OCI-LY1 (cell line): ENCODE data around the gene GLI3.

Experiments used
- H2AFZ ChIP-seq: fragments of 200-600 bp; sonication (generic), shearing (Covaris generic); 2 replicates; pipeline ENCODE4 v1.6.0; 2014; ENCODE audit warnings: antibody characterized with exemption, mild to moderate bottlenecking, low read length
- H3F3A ChIP-seq: fragments of 200-600 bp; sonication (generic), shearing (Covaris generic); 2 replicates; pipeline ENCODE4 v1.6.0; 2014; ENCODE audit warnings: mild to moderate bottlenecking, antibody characterized with exemption, low read length, moderate library complexity; ENCODE audit not compliant: insufficient read depth
- H3K27ac ChIP-seq: fragments of 200-600 bp; sonication (generic); 2 replicates; pipeline ENCODE4 v1.5.1; 2014; ENCODE audit warnings: low read length, mixed run types, mild to moderate bottlenecking, low read depth; ENCODE audit not compliant: poor library complexity, severe bottlenecking
- H3K27me3 ChIP-seq: fragments of 200-600 bp; sonication (generic); 2 replicates; pipeline ENCODE4 v1.6.0; 2014; ENCODE audit warnings: antibody characterized with exemption, mild to moderate bottlenecking, low read length, moderate library complexity; ENCODE audit not compliant: insufficient read depth
- H3K36me3 ChIP-seq: fragments of 200-600 bp; sonication (generic); 2 replicates; pipeline ENCODE4 v1.6.1; 2014; ENCODE audit warnings: mild to moderate bottlenecking, antibody characterized with exemption, low read length, moderate library complexity, mixed read lengths; ENCODE audit not compliant: insufficient read depth
- H3K4me1 ChIP-seq: fragments of 200-600 bp; sonication (generic); 2 replicates; pipeline ENCODE4 v1.5.1; 2014; ENCODE audit warnings: mild to moderate bottlenecking, low read length, moderate library complexity; ENCODE audit not compliant: insufficient read depth, severe bottlenecking
- H3K4me2 ChIP-seq: fragments of 200-600 bp; sonication (generic), shearing (Covaris generic); 2 replicates; pipeline ENCODE4 v1.6.1; 2014; ENCODE audit warnings: low read length
- H3K4me3 ChIP-seq: fragments of 200-600 bp; sonication (generic); 2 replicates; pipeline ENCODE4 v1.5.1; 2014; ENCODE audit warnings: low read length, low read depth, mild to moderate bottlenecking, mixed read lengths; ENCODE audit not compliant: poor library complexity, severe bottlenecking
- H3K79me2 ChIP-seq: fragments of 200-600 bp; shearing (Covaris generic); 2 replicates; pipeline ENCODE4 v1.6.1; 2016; ENCODE audit warnings: mixed run types, low read length, mixed read lengths; ENCODE audit not compliant: insufficient read depth
- H3K9ac ChIP-seq: fragments of 200-600 bp; sonication (generic), shearing (Covaris generic); 2 replicates; pipeline ENCODE4 v1.6.1; 2014; ENCODE audit warnings: mild to moderate bottlenecking, low read length, mixed read lengths
- H3K9me2 ChIP-seq: fragments of 200-600 bp; sonication (generic), shearing (Covaris generic); 2 replicates; pipeline ENCODE4 v1.6.1; 2014; ENCODE audit warnings: low read depth, mild to moderate bottlenecking, low read length, mixed read lengths
- H3K9me3 ChIP-seq: fragments of 200-600 bp; shearing (Covaris generic); 2 replicates; pipeline ENCODE4 v1.6.1; 2014; ENCODE audit warnings: low read length, mixed read lengths
- H4K20me1 ChIP-seq: fragments of 200-600 bp; sonication (generic), shearing (Covaris generic); 2 replicates; pipeline ENCODE4 v1.6.0; 2016; ENCODE audit warnings: mild to moderate bottlenecking, low read length; ENCODE audit not compliant: insufficient read depth
- CTCF ChIP-seq: fragments of 200-600 bp; sonication (generic), shearing (Covaris generic); IDR thresholded peaks from 2 replicates; pipeline ENCODE4 v1.5.1; 2017; ENCODE audit warnings: mild to moderate bottlenecking, antibody characterized with exemption, low read length, moderate library complexity, mixed read lengths
- EZH2 ChIP-seq: fragments of 200-600 bp; sonication (generic), shearing (Covaris generic); IDR thresholded peaks from 2 replicates; pipeline ENCODE4 v1.8.0; 2017; ENCODE audit warnings: borderline replicate concordance, mixed run types, mild to moderate bottlenecking, antibody characterized with exemption, low read length, moderate library complexity, mixed read lengths

Gene GLI3

GRCh38 chr7:42164881-42165428, 72.1 kb downstream of the GLI3 start:
- TF ChIP-seq EZH2, result no peak
- no peak for TF ChIP-seq CTCF
- no peaks in the 10 kb centered on the region for H4K20me1 ChIP-seq
- no peak overlapping the region for H3K4me2 ChIP-seq

GRCh38 chr7:42162560-42163325, 74.3 kb downstream of the GLI3 start:
- TF ChIP-seq EZH2 (no peak), CTCF (no peak)
- Histone ChIP-seq H3K4me2 (no peak overlapping the region), H3K4me1 (no peaks in the 10 kb centered on the region), H3K9me2 (no peaks in the 10 kb centered on the region), H3K36me3 (no peaks in the 10 kb centered on the region), H3K9ac (no peak overlapping the region), H3K9me3 (no peaks in the 10 kb centered on the region), H3K79me2 (no peaks in the 10 kb centered on the region), H2AFZ (no peak overlapping the region), H3F3A (no peaks in the 10 kb centered on the region), H3K27ac (no peak overlapping the region), H3K4me3 (no peak overlapping the region), H4K20me1 (no peaks in the 10 kb centered on the region), H3K27me3 (no peaks in the 10 kb centered on the region)

More at GRCh38 chr7:42164881-42165428, 72.1 kb downstream of the GLI3 start:
- H3K9ac ChIP-seq, result no peak overlapping the region
- no peak overlapping the region for H3K27ac ChIP-seq
- no peaks in the 10 kb centered on the region for H3K27me3 ChIP-seq
- no peaks in the 10 kb centered on the region for H3K9me3 ChIP-seq
- H3K4me1 ChIP-seq, result no peaks in the 10 kb centered on the region
- H3K36me3 ChIP-seq, result no peaks in the 10 kb centered on the region
- H2AFZ ChIP-seq, result no peak overlapping the region
- no peaks in the 10 kb centered on the region for H3K79me2 ChIP-seq
- H3K9me2 ChIP-seq, result no peaks in the 10 kb centered on the region
- H3F3A ChIP-seq, result no peaks in the 10 kb centered on the region
- H3K4me3 ChIP-seq, result no peak overlapping the region

- Histone ChIP-seq H3K27me3 (no peaks in the 10 kb centered on the region), H3K9ac (no peak overlapping the region), H2AFZ (no peak overlapping the region), H3K9me2 (no peaks in the 10 kb centered on the region), H3K4me1 (no peaks in the 10 kb centered on the region), H3K27ac (no peak overlapping the region), H4K20me1 (no peaks in the 10 kb centered on the region), H3K9me3 (no peaks in the 10 kb centered on the region), H3F3A (no peaks in the 10 kb centered on the region), H3K36me3 (no peaks in the 10 kb centered on the region), H3K4me3 (no peak overlapping the region), H3K4me2 (no peak overlapping the region), H3K79me2 (no peaks in the 10 kb centered on the region)
- TF ChIP-seq CTCF (no peak), EZH2 (no peak)
These were observed 75.3 kb downstream of the GLI3 start for GRCh38 chr7:42161719-42162118.
